HCT116 (cell line): Measurements from ENCODE around the gene CCDC73.

Experiments
- CTCF ChIP-seq, 3 experiments: fragments of 200-600 bp in 1 of 3; sonication (generic) in 1 of 3; IDR thresholded peaks in 2 of 3; conservative IDR thresholded peaks in 1 of 3; 2 replicates each; pipeline ENCODE4 v1.5.1; 2012 to 2017; ENCODE audit warnings: low read depth in 2 of 3, low read length in 2 of 3, antibody characterized with exemption in 1 of 3, borderline replicate concordance in 1 of 3, control low read depth in 1 of 3, mild to moderate bottlenecking in 1 of 3, mixed read lengths in 1 of 3, mixed run types in 1 of 3, moderate library complexity in 1 of 3; ENCODE audit not compliant: insufficient read depth in 1 of 3
- MAX ChIP-seq: IDR thresholded peaks from 2 replicates; pipeline ENCODE4 v1.6.1; 2012
- TCF7L2 ChIP-seq: IDR thresholded peaks from 2 replicates; pipeline ENCODE4 v1.7.0; 2011; ENCODE audit warnings: borderline replicate concordance, inconsistent platforms; ENCODE audit not compliant: insufficient read depth, insufficient read length; ENCODE audit errors: extremely low read depth
- ZBTB33 ChIP-seq: IDR thresholded peaks from 2 replicates; pipeline ENCODE4 v1.6.1; 2011; ENCODE audit warnings: mild to moderate bottlenecking, low read length, moderate library complexity; ENCODE audit not compliant: insufficient replicate concordance; ENCODE audit errors: extremely low read depth

- TF ChIP-seq ZBTB33 (no peak), CTCF (IDR thresholded peaks at IDR 0.05 in 2 of 3, conservative IDR thresholded peaks at IDR 0.05 in 1 of 3; ENCODE audit: borderline replicate concordance in 1 of 3, insufficient read depth in 1 of 3, low read depth in 2 of 3, low read length in 2 of 3) (no peak), TCF7L2 (no peak), MAX (no peak)
These were observed 231.4 kb downstream of the CCDC73 start for GRCh38 chr11:32562839-32563599.
